ENCODE measurements around the gene TBC1D9. TPM values are rescaled to one million over a fixed set of nuclear protein-coding genes. Genes with fewer than 3 reads are reported as not detected.

TBC1D9 gene
- total and polyA plus RNA-seq, 10 of the 15 experiments (the other 5 are each of a cell fraction or from before 2014, with no cell fraction given), result 0.87 to 14.9 (median 7.1) TPM

DNA sequence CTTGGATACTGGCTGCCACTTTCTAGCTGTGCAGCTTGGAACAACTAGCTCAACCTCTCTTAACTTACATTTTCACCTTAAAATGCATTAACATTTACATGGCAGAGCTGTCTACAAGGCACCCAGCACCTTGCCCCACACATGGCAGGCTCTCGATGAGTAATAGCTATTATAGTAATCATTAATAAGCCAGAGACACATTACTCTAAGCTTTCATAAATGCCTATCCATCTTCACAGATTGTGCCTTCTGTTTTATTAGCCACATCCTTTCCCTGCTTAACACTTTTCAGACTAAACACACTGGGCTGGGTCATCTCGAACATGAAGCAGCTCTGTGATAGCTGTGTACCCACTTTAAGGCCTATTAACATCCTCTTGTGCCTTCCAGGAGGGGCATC lies 103.6 kb downstream of the TBC1D9 start (continued):
- no peak for TF ChIP-seq NRF1 (conservative IDR thresholded peaks at IDR 0.05; ENCODE audit: low read depth, low read length)
- no peak for TF ChIP-seq IRF4 (IDR thresholded peaks at IDR 0.05; ENCODE audit: low read depth, low read length)
- no peak for TF ChIP-seq GABPA (IDR thresholded peaks at IDR 0.05; ENCODE audit: low read depth)

DNA sequence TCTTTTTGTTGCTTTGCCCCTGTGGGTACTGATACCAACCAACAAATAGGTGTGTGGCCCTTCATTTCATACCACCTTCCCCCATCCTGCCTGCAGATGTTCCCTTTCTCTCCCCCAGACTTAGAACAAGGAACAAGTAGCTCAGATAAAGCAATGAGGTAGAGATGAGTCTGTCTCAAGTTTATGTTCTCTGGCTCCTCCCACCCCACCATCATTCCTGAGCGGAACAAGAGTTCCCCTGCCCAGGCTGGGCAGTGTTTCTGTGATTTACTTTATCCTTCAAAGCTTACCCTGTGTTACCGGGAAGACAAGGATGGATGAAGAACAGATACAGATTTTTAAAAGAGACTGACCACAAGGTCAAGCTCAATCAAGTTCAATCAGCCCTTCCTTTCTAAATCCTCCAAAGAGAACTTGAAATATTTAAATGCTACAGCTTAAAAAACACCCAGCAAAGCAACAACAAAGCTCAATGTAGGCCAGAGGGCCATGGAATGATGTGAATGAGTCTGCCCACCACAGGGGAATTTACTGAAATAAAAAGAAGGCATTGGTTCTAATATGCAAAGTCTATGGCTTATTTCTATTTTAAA lies 107.4 kb downstream of the TBC1D9 start:
- no peaks in the 10 kb centered on the region for H3K27me3 ChIP-seq (replicated peaks in 1 of 2; ENCODE audit: control insufficient read depth in 2 of 2, insufficient read depth in 2 of 2, low read length in 1 of 2)
- H3K4me1 ChIP-seq (ENCODE audit: control insufficient read depth, insufficient read depth, low read length), result no peaks in the 10 kb centered on the region
- ChIA-PET RAD21 (ENCODE audit: unreplicated experiment) (no interaction called here), CTCF (interaction anchor here (0.6 to 1.0 kb wide), 3 partner anchors 12 to 272 kb away, joined by 3 read pairs; no protein-coding TSS in a partner anchor), SMC1A (ENCODE audit: uncharacterized antibody, unreplicated experiment) (interaction anchor here (0.6 kb wide), 2 partner anchors 137 to 322 kb away, joined by 3 read pairs; no protein-coding TSS in a partner anchor), POLR2A (no interaction called here)
- no peak overlapping the region for H3K4me2 ChIP-seq (ENCODE audit: control insufficient read depth, insufficient read depth)
- H3K4me3 ChIP-seq, result no peak overlapping the region
- in situ Hi-C loops (cut with MboI) (no loop called here), intact Hi-C loops (cut with micrococcal nuclease; ENCODE audit: unreplicated experiment) (no loop called here)
- no peak for DNase-seq (ENCODE audit: low read depth, low spot score)
- H3K9me3 ChIP-seq (replicated peaks; ENCODE audit: control insufficient read depth, insufficient read depth, low read length), result no peaks in the 10 kb centered on the region
- FAIRE-seq, result no peak
- H2AFZ ChIP-seq (ENCODE audit: control insufficient read depth, low read depth, low read length), result no peak overlapping the region
- WGBS (ENCODE audit: insufficient coverage, insufficient replicate concordance, low lambda C conversion rate, missing lambda C conversion rate), result 49% methylated on average over 2 of the region's 2 CpGs
- H3K36me3 ChIP-seq (ENCODE audit: control insufficient read depth in 2 of 2, insufficient read depth in 2 of 2, low read length in 1 of 2), result no peaks in the 10 kb centered on the region; a peak in 3 of 4 replicates
- no peak for TF ChIP-seq CBX5 (IDR thresholded peaks at IDR 0.05; ENCODE audit: low read depth)
- TF ChIP-seq POLR2AphosphoS2 (IDR thresholded peaks at IDR 0.05; ENCODE audit: low read depth, low read length), result no peak
- BruUV-seq (replicated peaks), result no TSS peak
- no peaks in the 10 kb centered on the region for H3K79me2 ChIP-seq (ENCODE audit: control insufficient read depth, insufficient read depth, low read length)
- H3K9ac ChIP-seq (ENCODE audit: control insufficient read depth, insufficient read depth, low read length), result no peak overlapping the region
- ATAC-seq, result no peak
- H4K20me1 ChIP-seq (ENCODE audit: control insufficient read depth, insufficient read depth), result no peaks in the 10 kb centered on the region
- no peak overlapping the region for H3K27ac ChIP-seq (ENCODE audit: control insufficient read depth, insufficient read depth)
